Liver (tissue), 3 donors: Measurements from ENCODE around the gene FAM83C.

ENCODE experiments used
- CTCF ChIP-seq: fragments of 150-350 bp; IDR thresholded peaks from 2 replicates; pipeline ENCODE4 v1.5.1; 2017; ENCODE audit warnings: improper control_type of control experiment, low read depth, low read length; ENCODE audit not compliant: missing input control
- RXRA ChIP-seq, 2 donors: IDR thresholded peaks; 2 replicates each; pipeline ENCODE4 v1.6.1; 2017 to 2018; ENCODE audit warnings: antibody characterized with exemption in 2 of 2, mild to moderate bottlenecking in 1 of 2
- donor health status: healthy.
- donor health status: healthy.

- TF ChIP-seq RXRA (IDR thresholded peaks at IDR 0.05) (no peak), CTCF (no peak)
These were observed 4.5 kb downstream of the FAM83C start for GRCh38 chr20:35287509-35288324.
